NCI-H1417 (cell line): Measurements from ENCODE around the gene SYT17.

ENCODE experiments used
- DNase-seq, 3 experiments: peaks; one replicate each; lab custom pipeline; 2025; lab: John Stamatoyannopoulos, UW

The SYT17 gene

DNA sequence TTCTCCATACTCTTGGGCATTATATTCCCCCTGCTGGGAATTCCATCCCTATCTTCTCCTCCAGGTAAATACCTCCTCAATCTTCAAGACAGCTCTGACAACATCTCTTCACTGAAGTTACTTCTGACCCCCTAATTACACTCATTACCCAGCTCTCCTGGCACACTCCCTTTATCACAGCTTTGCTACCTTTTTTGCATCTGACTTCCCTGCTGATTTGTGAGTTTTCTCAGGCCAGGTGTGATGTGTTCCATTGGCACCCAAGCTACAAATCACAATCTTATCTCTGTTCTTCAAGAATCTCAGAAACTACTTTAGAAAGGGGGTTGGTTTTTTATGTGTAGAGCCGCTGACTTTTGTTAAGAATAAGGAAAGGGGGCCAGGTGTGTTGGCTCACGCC lies 131.5 kb downstream of the SYT17 start:
- no peak for DNase-seq

DNA sequence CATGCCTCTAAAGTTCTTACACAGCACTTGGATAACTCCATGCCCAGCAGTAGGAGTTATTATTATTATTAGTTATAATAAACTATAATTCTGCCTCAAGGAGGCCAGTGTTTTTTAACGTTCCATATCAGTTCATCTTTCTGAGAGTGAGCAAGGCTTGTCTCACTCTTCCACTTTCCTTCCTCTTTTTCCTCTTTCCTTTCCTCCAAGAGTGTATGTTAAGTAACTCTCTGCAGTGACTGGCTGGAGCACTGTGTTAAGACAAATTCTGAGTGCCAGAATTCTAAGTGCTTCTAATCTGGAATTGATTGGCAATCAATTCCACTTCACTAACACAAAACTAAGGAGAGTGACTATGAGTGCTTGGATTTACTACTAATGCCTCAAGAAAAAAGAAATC lies 133.9 kb downstream of the SYT17 start:
- no peak for DNase-seq

DNA sequence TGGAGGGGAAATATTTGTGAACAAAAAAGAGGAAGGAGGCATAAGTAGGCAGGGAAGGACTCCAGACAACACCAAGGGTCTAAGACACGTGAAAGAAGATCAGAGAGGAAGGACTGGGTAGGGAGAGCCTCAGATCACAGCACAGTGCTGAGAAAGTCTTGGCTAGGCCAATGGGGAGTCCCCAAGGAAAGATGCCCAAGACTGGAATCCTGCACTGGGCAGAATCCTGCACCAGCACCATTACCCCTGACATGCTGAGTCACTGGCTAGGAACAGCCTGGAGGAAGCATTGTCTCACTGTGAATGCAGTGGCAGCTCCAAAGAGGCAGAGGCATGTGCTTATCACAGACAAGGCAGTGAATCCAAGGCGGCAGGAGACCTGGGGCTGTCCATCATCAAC lies 136.7 kb downstream of the SYT17 start:
- peak in 1 of 3 experiments; percentile 1 for DNase-seq

DNA sequence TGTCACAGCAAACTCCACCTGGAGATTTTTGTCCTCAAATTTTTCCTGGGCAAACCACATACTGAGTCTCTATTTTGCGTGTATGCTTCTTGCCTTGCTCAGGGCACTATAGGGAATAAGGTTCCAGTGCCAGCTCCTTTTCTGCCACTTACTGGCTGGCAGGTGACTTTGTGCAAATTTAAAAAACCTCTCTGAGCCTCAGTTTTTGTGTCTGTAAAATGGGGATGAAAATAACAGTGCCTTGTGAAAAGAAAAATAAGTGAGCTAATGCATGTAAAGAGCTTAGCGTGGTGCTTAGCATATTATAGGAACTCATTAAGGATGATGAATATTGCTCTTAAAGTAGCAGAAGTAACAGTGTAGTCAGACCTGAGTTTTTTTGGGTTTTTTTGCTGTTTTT lies 137.4 kb downstream of the SYT17 start:
- no peak for DNase-seq

DNA sequence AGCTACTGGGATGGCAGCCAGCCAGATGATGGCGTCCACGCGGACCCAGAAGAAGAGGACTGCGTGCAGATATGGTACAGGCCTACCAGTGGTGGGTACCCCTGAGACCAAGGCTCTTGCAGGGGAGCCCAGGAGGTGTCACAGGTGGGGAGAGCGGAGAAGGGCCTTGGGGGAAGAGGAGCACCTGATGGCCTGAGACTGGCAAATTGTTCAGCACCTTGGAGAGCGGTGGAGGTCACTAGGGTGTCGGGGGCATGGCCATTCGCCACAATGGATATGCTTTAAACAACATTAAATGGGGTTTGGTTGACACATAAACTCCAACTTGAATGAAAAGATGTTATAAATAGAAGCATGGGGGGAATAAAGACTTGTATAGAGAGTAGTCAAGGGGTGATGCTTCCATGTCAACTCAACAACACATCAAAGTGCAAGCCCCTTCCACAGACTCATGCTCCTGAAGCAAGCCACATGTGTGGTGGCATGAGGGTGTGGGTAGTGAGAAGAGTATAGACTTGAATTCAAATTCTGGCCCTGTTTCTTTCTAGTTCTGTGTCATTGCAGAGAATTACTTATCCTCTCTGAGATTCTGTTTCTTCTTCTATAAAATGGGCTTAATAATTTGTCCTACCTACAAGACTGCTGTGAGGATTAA lies 139.7 kb downstream of the SYT17 start:
- no peak for DNase-seq

DNA sequence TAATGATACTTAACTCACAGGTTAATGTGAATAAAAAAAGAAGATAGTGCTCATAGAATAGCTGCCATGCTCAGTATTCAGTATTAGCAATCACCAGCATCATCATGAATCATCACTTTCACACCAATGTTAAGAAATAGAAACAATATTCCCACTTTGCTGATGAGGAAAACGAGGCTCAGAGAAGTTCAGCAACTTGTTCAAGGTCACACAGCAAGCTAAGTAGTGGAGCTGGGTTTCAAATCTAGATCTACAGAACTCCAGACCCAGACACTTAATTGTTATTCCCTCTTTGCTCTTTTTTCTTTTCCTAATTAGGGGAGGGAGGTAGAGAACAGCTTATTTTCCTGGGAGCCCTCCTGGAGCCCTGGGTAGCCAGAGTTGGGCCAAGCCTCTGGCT lies 140.4 kb downstream of the SYT17 start:
- no peak for DNase-seq

DNA sequence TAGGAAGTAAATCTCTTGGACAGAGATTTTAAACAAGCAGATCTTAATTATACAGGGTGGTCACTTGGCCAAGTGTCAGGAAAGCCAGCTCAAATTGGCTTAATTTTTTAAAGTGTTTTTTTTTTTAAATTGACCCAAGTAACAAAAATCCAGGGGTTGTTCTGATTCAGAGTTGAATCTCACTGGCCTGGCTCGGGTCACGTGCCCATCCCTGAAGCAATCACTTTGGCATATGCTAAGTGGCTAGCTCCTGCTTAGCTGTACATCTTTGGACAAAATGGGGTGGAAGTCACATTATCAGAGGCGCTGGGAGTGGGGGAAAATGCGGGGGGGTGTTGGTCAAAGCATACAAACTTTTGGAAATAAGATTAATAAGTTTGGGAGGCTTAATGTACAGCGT lies 141.1 kb downstream of the SYT17 start:
- no peak for DNase-seq

DNA sequence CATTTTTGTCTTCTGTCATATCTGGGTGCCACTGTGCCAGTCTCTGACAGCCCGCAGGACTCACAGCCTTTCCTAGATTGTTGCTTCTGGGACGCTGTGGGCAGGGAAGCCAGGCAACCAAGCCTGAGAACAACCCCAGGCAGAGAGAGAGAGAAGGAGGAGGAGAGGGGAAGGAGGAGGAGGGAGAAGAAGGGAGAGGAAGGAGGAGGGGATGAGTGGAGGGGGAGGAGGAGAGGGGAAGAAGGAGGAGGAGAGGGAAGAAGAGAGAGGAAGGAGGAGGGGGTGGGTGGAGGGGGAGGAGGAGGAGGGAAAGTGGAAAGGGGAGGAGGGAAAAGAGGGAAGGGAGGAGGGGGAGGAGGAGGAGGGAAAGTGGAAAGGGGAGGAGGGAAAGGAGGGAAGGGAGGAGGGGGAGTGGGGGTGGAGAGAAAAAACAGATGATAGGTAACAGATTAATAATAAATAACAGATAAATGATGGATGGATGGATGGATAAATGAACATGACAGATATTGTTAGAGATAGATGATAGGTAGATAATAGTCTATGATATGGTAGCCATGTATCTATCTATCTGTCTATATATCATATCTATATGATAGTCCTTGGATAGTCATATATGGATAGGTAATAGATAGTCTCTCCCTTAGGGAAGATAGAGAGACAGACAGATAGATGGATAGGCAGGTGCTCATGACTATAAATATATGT lies 146.8 kb downstream of the SYT17 start:
- no peak for DNase-seq

DNA sequence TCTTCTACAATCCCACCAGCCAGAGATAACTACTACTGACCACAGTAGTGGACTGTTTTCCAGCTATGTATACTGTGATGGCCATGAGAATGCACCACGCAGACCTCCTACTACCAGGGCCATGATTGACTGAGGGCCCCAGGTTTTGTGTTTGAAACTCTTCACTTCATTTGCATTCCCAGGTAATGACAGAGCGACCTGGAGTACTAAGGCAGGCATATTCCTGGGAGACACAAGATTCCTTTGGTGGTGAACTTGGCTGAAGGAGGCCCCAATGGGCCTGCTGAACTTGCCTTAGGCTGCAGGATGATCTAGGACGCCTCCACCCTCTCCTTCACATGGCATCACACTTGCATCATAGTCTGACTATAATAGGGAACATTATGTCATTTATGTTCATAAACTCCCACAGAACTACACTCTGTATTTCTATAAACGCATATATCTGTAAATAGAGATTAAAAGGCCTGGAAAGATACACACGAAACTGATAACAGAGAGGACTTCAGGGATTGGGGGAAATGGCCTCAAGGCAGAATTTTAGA lies 147.9 kb downstream of the SYT17 start:
- no peak for DNase-seq

DNA sequence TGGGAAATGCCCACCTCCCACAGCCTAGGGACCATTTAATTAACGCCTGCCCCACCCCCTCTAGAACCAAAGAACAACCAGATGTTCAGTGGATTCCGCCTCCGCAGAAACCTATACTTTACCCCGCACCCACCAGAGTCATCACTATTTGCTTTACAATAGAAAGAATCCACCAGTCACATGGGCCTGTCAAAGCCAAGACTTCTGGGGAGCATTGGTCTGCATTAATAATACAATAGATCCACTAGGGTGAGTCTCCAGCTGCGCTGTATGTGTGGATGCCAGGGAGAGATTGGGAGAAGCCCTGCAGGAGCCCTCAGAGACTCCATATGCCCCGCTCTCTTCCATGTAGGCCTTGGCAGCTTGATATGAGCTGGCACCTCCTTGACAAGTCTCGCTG lies 148.8 kb downstream of the SYT17 start:
- DNase-seq, result peak in 1 of 3 experiments; percentile 8
